Measurements from ENCODE around the gene HTR3B.
"Not testable (repeated sequence)": the region's sequence is repeated elsewhere in the genome, so short reads cannot be mapped to it uniquely, and the experiment has no call there.

The HTR3B gene

GRCh38 chr11:113875234-113876073 lies 29.1 kb upstream of the HTR3B start, which contains the start of gene USP28:
TSS of gene USP28 (minus strand) at chr11:113875572. CDS start at chr11:113875501, 71 bp downstream.
- DNase-seq (ENCODE audit: low spot score in 2 of 2) (peak; percentile 85 to 92), ATAC-seq (ENCODE audit: low read depth) (peak; percentile 79)
- no peaks in the 10 kb centered on the region for H3K27me3 Mint-ChIP-seq
- peaks cover 12% of the 10 kb centered on the region for H3K36me3 Mint-ChIP-seq
- peak within 1 kb of the TSS; percentile 98 for H3K4me3 Mint-ChIP-seq
- peak within 1 kb of the TSS; percentile 94 for H3K27ac Mint-ChIP-seq
- peaks cover 1% of the 10 kb centered on the region for H3K9me3 Mint-ChIP-seq
- H3K4me1 Mint-ChIP-seq: peaks cover 34% of the 10 kb centered on the region

GRCh38 chr11:113876074-113876797 lies 28.4 kb upstream of the HTR3B start:
- Mint-ChIP-seq H3K4me3 (peak overlapping the region; percentile 98), H3K36me3 (peaks cover 6% of the 10 kb centered on the region), H3K4me1 (peaks cover 26% of the 10 kb centered on the region), H3K27me3 (no peaks in the 10 kb centered on the region), H3K9me3 (peaks cover 1% of the 10 kb centered on the region), H3K27ac (peak overlapping the region; percentile 94)
- DNase-seq (ENCODE audit: low spot score in 2 of 2) (no peak), ATAC-seq (ENCODE audit: low read depth) (peak; percentile 5)

DNA sequence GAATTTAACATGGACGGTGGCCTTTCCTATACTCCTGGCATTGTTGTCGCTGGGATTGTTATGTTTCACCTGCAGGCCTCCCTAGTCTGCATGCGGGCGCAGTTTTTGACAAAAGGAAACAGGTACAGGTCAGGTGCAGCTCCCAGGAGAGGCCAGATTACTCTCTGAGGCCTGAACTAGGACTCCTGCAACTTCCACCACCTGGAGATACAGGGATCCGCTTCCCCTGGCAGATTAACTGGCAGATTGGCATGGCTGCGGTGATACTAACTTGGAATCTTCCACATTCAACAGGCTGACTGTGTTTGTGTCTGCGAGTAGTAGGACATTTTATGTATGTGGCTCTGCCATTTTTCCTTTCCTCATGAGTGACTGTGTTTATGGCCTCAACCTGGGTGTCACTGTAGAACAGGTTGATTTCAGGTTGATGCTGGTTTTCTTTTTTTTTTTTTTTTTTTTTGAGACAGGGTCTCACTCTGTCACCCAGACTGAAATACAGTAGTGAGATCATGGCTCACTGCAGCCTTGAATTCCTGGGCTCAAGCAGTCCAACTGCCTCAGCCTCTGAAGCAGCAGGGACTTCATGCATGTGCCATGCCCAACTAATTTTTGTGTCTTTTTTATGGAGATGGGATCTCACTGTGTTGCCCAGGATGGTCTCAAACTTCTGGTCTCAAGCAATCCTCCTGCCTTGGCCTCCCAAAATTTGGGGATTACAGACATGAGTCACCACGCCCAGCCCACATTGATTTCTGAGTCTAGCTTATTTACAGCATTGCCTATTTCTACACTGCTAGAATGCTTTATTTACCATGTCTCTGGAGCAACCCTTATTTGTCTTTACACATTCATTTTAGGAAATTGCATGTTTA lies 27.6 kb upstream of the HTR3B start:
- Mint-ChIP-seq H3K27ac (peak overlapping the region; percentile 94), H3K9me3 (peaks cover 1% of the 10 kb centered on the region), H3K36me3 (peaks cover 6% of the 10 kb centered on the region), H3K4me3 (peak overlapping the region; percentile 98), H3K27me3 (no peaks in the 10 kb centered on the region), H3K4me1 (peaks cover 21% of the 10 kb centered on the region)
- ATAC-seq (ENCODE audit: low read depth) (no peak), DNase-seq (ENCODE audit: low spot score in 2 of 2) (no peak)

- peaks cover 6% of the 10 kb centered on the region for H3K36me3 Mint-ChIP-seq
- DNase-seq (ENCODE audit: low spot score in 2 of 2): no peak
- ATAC-seq (ENCODE audit: low read depth): no peak
These were observed 26.9 kb upstream of the HTR3B start for GRCh38 chr11:113877670-113878055.

GRCh38 chr11:113879446-113879845 lies 25.1 kb upstream of the HTR3B start:
- not testable (repeated sequence) for H3K4me3 Mint-ChIP-seq; H3K27me3 Mint-ChIP-seq; H3K9me3 Mint-ChIP-seq; ATAC-seq (ENCODE audit: low read depth); H3K27ac Mint-ChIP-seq; H3K36me3 Mint-ChIP-seq; DNase-seq (ENCODE audit: low spot score in 2 of 2)
- peaks cover 11% of the 10 kb centered on the region for H3K4me1 Mint-ChIP-seq

More at GRCh38 chr11:113877670-113878055, 26.9 kb upstream of the HTR3B start:
- Mint-ChIP-seq H3K4me1 (peaks cover 20% of the 10 kb centered on the region), H3K4me3 (no peak overlapping the region), H3K27ac (peak overlapping the region; percentile 35), H3K9me3 (peaks cover 1% of the 10 kb centered on the region), H3K27me3 (no peaks in the 10 kb centered on the region)

DNA sequence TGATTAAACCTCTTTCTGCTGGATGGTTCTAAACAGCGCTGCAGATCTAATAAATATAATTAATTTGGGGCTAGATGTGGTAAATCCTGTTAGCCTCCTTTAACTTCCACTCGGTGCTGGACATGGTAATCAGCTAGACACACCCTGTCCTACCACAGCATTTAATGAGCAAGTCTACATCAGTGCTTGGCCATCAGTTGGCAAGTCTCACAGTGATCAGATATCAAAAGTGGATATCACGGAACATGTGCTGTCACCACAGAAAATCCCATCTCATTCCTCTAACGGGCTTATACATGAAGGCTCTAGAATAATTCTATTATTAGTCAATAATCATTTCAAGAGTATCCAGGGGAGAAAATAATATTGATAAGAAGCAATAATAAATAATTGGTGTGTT lies 23.6 kb upstream of the HTR3B start:
- DNase-seq (ENCODE audit: low spot score in 2 of 2) (no peak), ATAC-seq (ENCODE audit: low read depth) (no peak)
- H3K4me3 Mint-ChIP-seq: no peak overlapping the region
- H3K27me3 Mint-ChIP-seq: no peaks in the 10 kb centered on the region
- peaks cover 2% of the 10 kb centered on the region for H3K36me3 Mint-ChIP-seq
- peaks cover 1% of the 10 kb centered on the region for H3K9me3 Mint-ChIP-seq
- H3K27ac Mint-ChIP-seq: no peak overlapping the region
- peaks cover 8% of the 10 kb centered on the region for H3K4me1 Mint-ChIP-seq

DNA sequence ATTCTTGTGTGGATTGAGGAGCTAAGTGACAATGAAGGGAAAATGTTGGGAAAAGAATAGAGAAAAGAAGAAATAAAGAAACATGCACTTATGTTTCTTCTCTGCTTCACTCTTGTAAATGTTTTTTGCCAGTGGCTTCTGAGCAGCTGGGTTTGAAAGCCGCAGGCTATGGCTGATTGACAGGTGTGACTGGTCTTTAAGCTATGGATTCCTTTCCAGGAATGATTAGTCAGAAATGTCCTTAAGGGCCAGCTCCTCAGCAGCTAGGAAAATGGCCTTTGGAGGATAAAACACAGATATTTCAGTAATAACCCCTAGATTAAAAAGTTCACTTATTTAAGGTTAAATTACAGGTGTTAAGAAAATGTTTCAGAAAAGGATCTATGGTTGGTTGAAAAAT lies 22.7 kb upstream of the HTR3B start:
- H3K9me3 Mint-ChIP-seq: peaks cover 1% of the 10 kb centered on the region
- peaks cover 6% of the 10 kb centered on the region for H3K4me1 Mint-ChIP-seq
- DNase-seq (ENCODE audit: low spot score in 2 of 2) (no peak), ATAC-seq (ENCODE audit: low read depth) (no peak)
- no peaks in the 10 kb centered on the region for H3K27me3 Mint-ChIP-seq
- peaks cover 2% of the 10 kb centered on the region for H3K36me3 Mint-ChIP-seq
- H3K27ac Mint-ChIP-seq: no peak overlapping the region
- no peak overlapping the region for H3K4me3 Mint-ChIP-seq

DNA sequence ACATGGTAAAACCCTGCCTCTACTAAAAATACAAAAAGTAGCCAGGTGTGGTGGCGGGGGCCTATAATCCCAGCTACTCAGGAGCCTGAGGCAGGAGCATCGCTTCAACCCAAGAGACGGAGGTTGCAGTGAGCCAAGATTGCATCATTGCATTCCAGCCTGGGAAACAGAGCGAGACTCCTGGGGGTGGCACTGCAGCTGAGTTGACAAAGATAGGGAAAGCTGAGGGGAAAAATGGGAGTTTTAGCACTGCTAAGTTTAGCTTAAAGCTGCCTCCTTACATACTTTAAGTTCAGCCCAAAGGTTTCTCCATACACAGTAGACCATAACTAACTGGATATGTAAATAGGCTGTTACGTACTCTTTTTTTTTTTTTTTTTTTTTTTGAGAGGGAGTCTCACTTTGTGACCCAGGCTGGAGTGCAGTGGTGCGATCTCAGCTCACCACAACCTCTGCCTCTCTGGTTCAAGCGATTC lies 20.2 kb upstream of the HTR3B start:
- ATAC-seq (ENCODE audit: low read depth): no peak
- no peaks in the 10 kb centered on the region for H3K9me3 Mint-ChIP-seq
- no peak overlapping the region for H3K27ac Mint-ChIP-seq
- peaks cover 2% of the 10 kb centered on the region for H3K36me3 Mint-ChIP-seq
- DNase-seq (ENCODE audit: low spot score in 2 of 2): no peak
- H3K4me3 Mint-ChIP-seq: no peak overlapping the region
- no peaks in the 10 kb centered on the region for H3K27me3 Mint-ChIP-seq
- H3K4me1 Mint-ChIP-seq: no peaks in the 10 kb centered on the region

GRCh38 chr11:113885897-113886296 lies 18.7 kb upstream of the HTR3B start:
- Mint-ChIP-seq H3K9me3 (no peaks in the 10 kb centered on the region), H3K36me3 (no peaks in the 10 kb centered on the region), H3K27me3 (no peaks in the 10 kb centered on the region), H3K4me3 (no peak overlapping the region), H3K27ac (no peak overlapping the region), H3K4me1 (no peaks in the 10 kb centered on the region)
- no peak for DNase-seq (ENCODE audit: low spot score in 2 of 2)
- ATAC-seq (ENCODE audit: low read depth): no peak

DNA sequence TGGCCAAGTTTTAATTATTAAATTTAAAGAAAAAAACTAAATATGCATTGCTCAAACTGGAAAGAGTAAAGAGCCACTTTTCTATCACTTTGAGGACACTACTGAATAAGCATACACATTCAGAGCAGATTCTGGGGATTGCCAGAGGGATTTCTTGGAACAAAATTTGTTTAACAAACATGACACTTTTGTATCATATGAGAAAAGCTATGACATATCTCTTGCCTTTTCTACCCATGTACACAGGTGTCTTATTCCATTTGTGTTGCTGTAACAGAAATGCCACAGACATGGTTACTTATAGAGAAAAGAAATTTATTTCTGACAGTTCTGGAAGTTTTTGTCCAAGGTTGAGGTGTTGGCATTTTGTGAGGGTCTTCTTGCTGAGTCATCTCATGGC lies 15.7 kb upstream of the HTR3B start:
- no peak for ATAC-seq (ENCODE audit: low read depth)
- H3K27ac Mint-ChIP-seq: no peak overlapping the region

GRCh38 chr11:113894421-113894996 lies 10.1 kb upstream of the HTR3B start:
- ATAC-seq (ENCODE audit: low read depth) (no peak), DNase-seq (ENCODE audit: low spot score in 2 of 2) (no peak)
- no peak overlapping the region for H3K4me3 Mint-ChIP-seq
- H3K4me1 Mint-ChIP-seq: peaks cover 18% of the 10 kb centered on the region
- H3K27me3 Mint-ChIP-seq: no peaks in the 10 kb centered on the region
- H3K9me3 Mint-ChIP-seq: no peaks in the 10 kb centered on the region
- H3K27ac Mint-ChIP-seq: no peak overlapping the region
- no peaks in the 10 kb centered on the region for H3K36me3 Mint-ChIP-seq

More for the DNA sequence above, 15.7 kb upstream of the HTR3B start:
- H3K4me1 Mint-ChIP-seq: no peaks in the 10 kb centered on the region
- no peak overlapping the region for H3K4me3 Mint-ChIP-seq
- DNase-seq (ENCODE audit: low spot score in 2 of 2): no peak
- H3K27me3 Mint-ChIP-seq: no peaks in the 10 kb centered on the region
- no peaks in the 10 kb centered on the region for H3K9me3 Mint-ChIP-seq
- H3K36me3 Mint-ChIP-seq: no peaks in the 10 kb centered on the region

DNA sequence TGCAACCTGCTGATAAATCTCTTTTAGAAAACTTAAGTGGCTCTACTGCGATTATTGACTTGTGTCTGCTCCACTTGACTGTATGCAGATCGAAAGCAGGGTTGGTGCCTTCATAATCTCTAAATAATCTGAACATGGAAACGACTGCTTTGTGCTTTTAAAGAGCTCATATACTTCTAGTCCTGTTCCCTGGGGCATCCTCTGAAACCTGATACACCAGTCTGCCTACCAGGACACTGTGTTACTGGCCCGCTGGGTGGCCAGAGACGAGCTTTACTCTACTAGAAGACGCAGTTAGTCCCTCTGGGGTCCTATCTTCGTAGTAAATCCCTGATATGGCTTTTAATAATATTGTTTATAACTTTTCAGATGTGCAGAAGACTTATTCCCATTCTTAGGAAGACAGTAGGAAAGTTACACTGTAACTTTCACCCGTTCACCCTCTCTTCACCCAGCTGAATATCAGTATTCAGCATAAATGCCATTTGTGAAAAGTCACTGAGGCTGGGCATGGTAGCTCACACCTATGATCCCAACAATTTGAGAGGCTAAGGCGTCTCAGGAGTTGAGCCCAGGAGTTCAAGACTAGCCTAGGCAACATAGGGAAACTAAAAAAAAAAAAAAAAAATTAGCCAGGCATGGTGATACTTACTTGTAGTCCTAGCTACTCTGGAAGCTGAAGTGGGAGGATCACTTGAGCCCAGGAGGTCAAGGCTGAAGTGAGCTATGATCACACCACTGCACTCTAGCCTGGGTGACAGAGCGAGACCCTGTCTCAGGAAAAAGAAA lies 9.0 kb upstream of the HTR3B start:
- no peaks in the 10 kb centered on the region for H3K27me3 Mint-ChIP-seq

More for the DNA sequence above, 9.0 kb upstream of the HTR3B start:
- DNase-seq (ENCODE audit: low spot score in 2 of 2): no peak
- H3K36me3 Mint-ChIP-seq: no peaks in the 10 kb centered on the region
- no peak overlapping the region for H3K4me3 Mint-ChIP-seq
- no peak for ATAC-seq (ENCODE audit: low read depth)
- no peaks in the 10 kb centered on the region for H3K9me3 Mint-ChIP-seq
- peaks cover 18% of the 10 kb centered on the region for H3K4me1 Mint-ChIP-seq
- peak overlapping the region; percentile 21 for H3K27ac Mint-ChIP-seq

Data from memory B cell (primary cell).